Measurements from ENCODE around the gene TRIM10.

The TRIM10 gene

GRCh38 chr6:30103872-30104179, 57.2 kb downstream of the TRIM10 start:
- peak overlapping the region; percentile 79 for H3K4me2 ChIP-seq (ENCODE audit: low read depth, low read length, poor library complexity, severe bottlenecking)
- TF ChIP-seq, protein P1, sequence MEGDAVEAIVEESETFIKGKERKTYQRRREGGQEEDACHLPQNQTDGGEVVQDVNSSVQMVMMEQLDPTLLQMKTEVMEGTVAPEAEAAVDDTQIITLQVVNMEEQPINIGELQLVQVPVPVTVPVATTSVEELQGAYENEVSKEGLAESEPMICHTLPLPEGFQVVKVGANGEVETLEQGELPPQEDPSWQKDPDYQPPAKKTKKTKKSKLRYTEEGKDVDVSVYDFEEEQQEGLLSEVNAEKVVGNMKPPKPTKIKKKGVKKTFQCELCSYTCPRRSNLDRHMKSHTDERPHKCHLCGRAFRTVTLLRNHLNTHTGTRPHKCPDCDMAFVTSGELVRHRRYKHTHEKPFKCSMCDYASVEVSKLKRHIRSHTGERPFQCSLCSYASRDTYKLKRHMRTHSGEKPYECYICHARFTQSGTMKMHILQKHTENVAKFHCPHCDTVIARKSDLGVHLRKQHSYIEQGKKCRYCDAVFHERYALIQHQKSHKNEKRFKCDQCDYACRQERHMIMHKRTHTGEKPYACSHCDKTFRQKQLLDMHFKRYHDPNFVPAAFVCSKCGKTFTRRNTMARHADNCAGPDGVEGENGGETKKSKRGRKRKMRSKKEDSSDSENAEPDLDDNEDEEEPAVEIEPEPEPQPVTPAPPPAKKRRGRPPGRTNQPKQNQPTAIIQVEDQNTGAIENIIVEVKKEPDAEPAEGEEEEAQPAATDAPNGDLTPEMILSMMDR (conservative IDR thresholded peaks at IDR 0.05; ENCODE audit: low read length): no peak
- TF ChIP-seq EZH2phosphoT487 (IDR thresholded peaks at IDR 0.05; ENCODE audit: borderline replicate concordance): no peak
- no peaks in the 10 kb centered on the region for H3F3A ChIP-seq (ENCODE audit: low read depth)
- no peaks in the 10 kb centered on the region for H3K9me3 ChIP-seq (ENCODE audit: insufficient read depth, low read depth, low read length)
- H2AFZ ChIP-seq (ENCODE audit: low read length): peak overlapping the region; percentile 94
- H3K4me3 ChIP-seq (ENCODE audit: low read length, poor library complexity, severe bottlenecking): peak overlapping the region; percentile 71
- peaks cover 17% of the 10 kb centered on the region for H3K4me1 ChIP-seq (ENCODE audit: insufficient read depth, low read length, poor library complexity, severe bottlenecking)
- no peaks in the 10 kb centered on the region for H3K36me3 ChIP-seq (ENCODE audit: insufficient read depth, low read length)
- peak overlapping the region; percentile 61 for H3K9ac ChIP-seq (ENCODE audit: low read depth, low read length, poor library complexity, severe bottlenecking)
- H3K9me2 ChIP-seq (replicated peaks; ENCODE audit: low read depth, low read length): no peaks in the 10 kb centered on the region
- H3K79me2 ChIP-seq (ENCODE audit: insufficient read depth, low read length): no peaks in the 10 kb centered on the region
- no peaks in the 10 kb centered on the region for H4K20me1 ChIP-seq (ENCODE audit: insufficient read depth, low read length, poor library complexity, severe bottlenecking)
- H3K27me3 ChIP-seq (ENCODE audit: insufficient read depth, low read length, poor library complexity, severe bottlenecking): no peaks in the 10 kb centered on the region

DNA sequence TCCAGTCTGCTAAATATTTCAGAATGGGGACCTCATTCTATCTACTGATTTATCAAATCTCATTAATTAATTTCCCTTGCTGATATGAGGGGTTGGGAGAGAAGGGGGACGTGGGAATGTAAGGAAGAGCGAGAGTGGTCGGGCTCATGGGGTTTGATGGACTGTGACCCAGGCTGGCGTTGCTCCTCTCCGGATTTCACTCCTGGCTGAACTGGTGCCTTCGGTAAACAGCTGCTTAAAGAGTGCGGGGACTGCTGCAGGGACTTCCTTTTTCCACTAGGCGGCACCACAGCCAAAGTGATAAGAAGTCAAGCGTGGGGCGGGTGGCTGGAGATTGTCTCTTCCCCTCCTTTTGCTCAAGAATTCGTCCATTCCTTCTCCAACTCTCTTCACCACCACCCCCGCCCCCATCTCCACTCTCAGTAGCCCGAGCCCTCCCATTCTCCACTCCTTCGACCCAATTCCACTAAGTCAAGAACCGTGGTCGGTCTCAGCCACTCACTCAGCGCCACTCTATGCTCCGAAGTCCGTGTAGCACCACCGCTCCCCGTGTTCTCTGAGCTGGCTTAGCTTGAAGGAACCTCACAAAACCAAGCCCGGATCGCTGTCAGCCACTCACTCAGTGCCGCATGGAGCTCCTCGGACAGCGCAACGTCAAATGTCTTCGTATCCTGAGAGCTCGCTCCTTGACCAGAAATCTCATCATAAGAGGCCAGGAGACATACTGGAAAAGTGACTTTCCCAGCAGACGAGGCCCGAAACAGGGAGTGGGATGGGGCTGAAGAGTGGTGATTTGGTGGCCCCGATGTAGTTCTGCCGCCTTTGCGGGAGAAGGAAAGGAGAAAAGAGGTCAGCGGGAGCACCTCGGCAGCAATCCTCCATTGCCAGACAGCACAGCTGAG, 57.8 kb downstream of the TRIM10 start:
- Histone ChIP-seq H3K4me2 (ENCODE audit: low read depth, low read length, poor library complexity, severe bottlenecking) (peak overlapping the region; percentile 79), H4K20me1 (ENCODE audit: insufficient read depth, low read length, poor library complexity, severe bottlenecking) (no peaks in the 10 kb centered on the region), H3K4me3 (ENCODE audit: low read length, poor library complexity, severe bottlenecking) (peak overlapping the region; percentile 71), H3K9me3 (ENCODE audit: insufficient read depth, low read depth, low read length) (no peaks in the 10 kb centered on the region), H3K9me2 (replicated peaks; ENCODE audit: low read depth, low read length) (no peaks in the 10 kb centered on the region), H2AFZ (ENCODE audit: low read length) (peak overlapping the region; percentile 94), H3F3A (ENCODE audit: low read depth) (no peaks in the 10 kb centered on the region), H3K9ac (ENCODE audit: low read depth, low read length, poor library complexity, severe bottlenecking) (peak overlapping the region; percentile 61), H3K27me3 (ENCODE audit: insufficient read depth, low read length, poor library complexity, severe bottlenecking) (no peaks in the 10 kb centered on the region), H3K36me3 (ENCODE audit: insufficient read depth, low read length) (no peaks in the 10 kb centered on the region), H3K79me2 (ENCODE audit: insufficient read depth, low read length) (no peaks in the 10 kb centered on the region), H3K4me1 (ENCODE audit: insufficient read depth, low read length, poor library complexity, severe bottlenecking) (peaks cover 18% of the 10 kb centered on the region)
- TF ChIP-seq EZH2phosphoT487 (IDR thresholded peaks at IDR 0.05; ENCODE audit: borderline replicate concordance): no peak
- TF ChIP-seq, protein P1 (conservative IDR thresholded peaks at IDR 0.05; ENCODE audit: low read length): peak; percentile 94

DNA sequence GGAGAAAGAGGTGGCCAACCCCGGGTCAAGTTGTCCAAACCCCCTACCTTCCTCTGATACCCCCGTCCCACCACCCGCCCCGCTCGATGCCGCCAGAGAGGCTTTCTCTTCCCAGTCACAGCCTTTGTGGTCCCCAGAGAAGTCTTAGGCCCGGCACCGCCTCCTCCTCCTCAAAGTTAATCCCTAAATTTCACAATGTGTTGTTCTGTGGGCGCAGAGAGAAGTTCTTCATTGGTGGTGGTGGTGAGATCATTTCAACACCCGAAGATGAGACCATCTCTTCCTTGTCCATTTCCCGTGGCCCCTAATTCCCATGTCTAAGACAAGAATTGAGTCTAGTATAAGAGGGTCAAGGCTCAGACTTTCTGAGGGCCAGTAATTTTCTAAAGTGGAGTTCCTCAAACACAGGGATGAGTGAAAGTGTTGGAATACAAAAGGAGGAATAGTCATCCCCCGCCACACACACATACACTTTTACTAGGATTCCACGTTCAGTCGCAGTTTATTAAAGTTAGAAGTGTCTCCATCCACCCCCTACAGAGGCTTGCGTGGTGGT, 58.5 kb downstream of the TRIM10 start:
- TF ChIP-seq EZH2phosphoT487 (IDR thresholded peaks at IDR 0.05; ENCODE audit: borderline replicate concordance): no peak
- TF ChIP-seq, protein P1 (conservative IDR thresholded peaks at IDR 0.05; ENCODE audit: low read length): no peak
- no peaks in the 10 kb centered on the region for H3K36me3 ChIP-seq (ENCODE audit: insufficient read depth, low read length)
- no peaks in the 10 kb centered on the region for H3K27me3 ChIP-seq (ENCODE audit: insufficient read depth, low read length, poor library complexity, severe bottlenecking)

More for the DNA sequence above, 58.5 kb downstream of the TRIM10 start:
- peak overlapping the region; percentile 71 for H3K4me3 ChIP-seq (ENCODE audit: low read length, poor library complexity, severe bottlenecking)
- peak overlapping the region; percentile 61 for H3K9ac ChIP-seq (ENCODE audit: low read depth, low read length, poor library complexity, severe bottlenecking)
- H3K4me2 ChIP-seq (ENCODE audit: low read depth, low read length, poor library complexity, severe bottlenecking): peak overlapping the region; percentile 79
- no peaks in the 10 kb centered on the region for H3K9me2 ChIP-seq (replicated peaks; ENCODE audit: low read depth, low read length)
- H3K9me3 ChIP-seq (ENCODE audit: insufficient read depth, low read depth, low read length): no peaks in the 10 kb centered on the region
- no peaks in the 10 kb centered on the region for H3F3A ChIP-seq (ENCODE audit: low read depth)
- peaks cover 25% of the 10 kb centered on the region for H3K4me1 ChIP-seq (ENCODE audit: insufficient read depth, low read length, poor library complexity, severe bottlenecking)
- H2AFZ ChIP-seq (ENCODE audit: low read length): peak overlapping the region; percentile 94
- H3K79me2 ChIP-seq (ENCODE audit: insufficient read depth, low read length): no peaks in the 10 kb centered on the region
- no peaks in the 10 kb centered on the region for H4K20me1 ChIP-seq (ENCODE audit: insufficient read depth, low read length, poor library complexity, severe bottlenecking)
